ENCODE data around the gene MCFD2.

DNA sequence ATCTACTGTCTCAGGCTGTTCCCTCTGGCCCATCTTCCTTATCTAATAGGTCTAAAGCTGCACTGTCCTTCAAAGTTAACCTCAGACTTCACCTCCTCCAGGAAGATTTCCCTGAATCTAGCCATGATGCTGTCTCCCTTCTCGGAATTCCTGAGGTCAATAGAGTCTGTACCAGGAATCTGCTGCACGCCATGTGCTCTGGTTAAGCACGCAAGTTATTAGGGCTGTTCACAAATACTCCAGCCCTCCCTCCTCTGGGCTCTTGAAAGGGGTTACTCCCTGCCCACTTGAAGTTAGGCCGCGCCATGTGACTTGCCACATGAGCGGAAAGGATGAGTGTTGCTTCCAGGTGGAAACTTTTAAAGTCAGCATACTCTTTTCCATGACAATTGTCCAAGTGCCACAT, 43.6 kb downstream of the MCFD2 start:
- TF ChIP-seq, protein P1, sequence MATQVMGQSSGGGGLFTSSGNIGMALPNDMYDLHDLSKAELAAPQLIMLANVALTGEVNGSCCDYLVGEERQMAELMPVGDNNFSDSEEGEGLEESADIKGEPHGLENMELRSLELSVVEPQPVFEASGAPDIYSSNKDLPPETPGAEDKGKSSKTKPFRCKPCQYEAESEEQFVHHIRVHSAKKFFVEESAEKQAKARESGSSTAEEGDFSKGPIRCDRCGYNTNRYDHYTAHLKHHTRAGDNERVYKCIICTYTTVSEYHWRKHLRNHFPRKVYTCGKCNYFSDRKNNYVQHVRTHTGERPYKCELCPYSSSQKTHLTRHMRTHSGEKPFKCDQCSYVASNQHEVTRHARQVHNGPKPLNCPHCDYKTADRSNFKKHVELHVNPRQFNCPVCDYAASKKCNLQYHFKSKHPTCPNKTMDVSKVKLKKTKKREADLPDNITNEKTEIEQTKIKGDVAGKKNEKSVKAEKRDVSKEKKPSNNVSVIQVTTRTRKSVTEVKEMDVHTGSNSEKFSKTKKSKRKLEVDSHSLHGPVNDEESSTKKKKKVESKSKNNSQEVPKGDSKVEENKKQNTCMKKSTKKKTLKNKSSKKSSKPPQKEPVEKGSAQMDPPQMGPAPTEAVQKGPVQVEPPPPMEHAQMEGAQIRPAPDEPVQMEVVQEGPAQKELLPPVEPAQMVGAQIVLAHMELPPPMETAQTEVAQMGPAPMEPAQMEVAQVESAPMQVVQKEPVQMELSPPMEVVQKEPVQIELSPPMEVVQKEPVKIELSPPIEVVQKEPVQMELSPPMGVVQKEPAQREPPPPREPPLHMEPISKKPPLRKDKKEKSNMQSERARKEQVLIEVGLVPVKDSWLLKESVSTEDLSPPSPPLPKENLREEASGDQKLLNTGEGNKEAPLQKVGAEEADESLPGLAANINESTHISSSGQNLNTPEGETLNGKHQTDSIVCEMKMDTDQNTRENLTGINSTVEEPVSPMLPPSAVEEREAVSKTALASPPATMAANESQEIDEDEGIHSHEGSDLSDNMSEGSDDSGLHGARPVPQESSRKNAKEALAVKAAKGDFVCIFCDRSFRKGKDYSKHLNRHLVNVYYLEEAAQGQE (IDR thresholded peaks at IDR 0.05; ENCODE audit: low read depth) = no peak
- TF ChIP-seq NFIC (IDR thresholded peaks at IDR 0.05) (no peak), EGR1 (IDR thresholded peaks at IDR 0.05) (no peak), CEBPB (IDR thresholded peaks at IDR 0.05) (no peak), TCF12 (IDR thresholded peaks at IDR 0.05; ENCODE audit: low read depth) (no peak), RAD21 (IDR thresholded peaks at IDR 0.05; ENCODE audit: low read depth) (no peak), TAF1 (IDR thresholded peaks at IDR 0.05; ENCODE audit: low read depth) (no peak), FOXM1 (IDR thresholded peaks at IDR 0.05; ENCODE audit: borderline replicate concordance, low read depth) (no peak), ZBTB7A (IDR thresholded peaks at IDR 0.05; ENCODE audit: low read depth) (no peak)
- TF ChIP-seq, protein P2, sequence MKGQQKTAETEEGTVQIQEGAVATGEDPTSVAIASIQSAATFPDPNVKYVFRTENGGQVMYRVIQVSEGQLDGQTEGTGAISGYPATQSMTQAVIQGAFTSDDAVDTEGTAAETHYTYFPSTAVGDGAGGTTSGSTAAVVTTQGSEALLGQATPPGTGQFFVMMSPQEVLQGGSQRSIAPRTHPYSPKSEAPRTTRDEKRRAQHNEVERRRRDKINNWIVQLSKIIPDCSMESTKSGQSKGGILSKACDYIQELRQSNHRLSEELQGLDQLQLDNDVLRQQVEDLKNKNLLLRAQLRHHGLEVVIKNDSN (IDR thresholded peaks at IDR 0.05) = no peak

Data from Ishikawa (cell line).